OCI-LY7 (cell line): ENCODE results near the gene PHF23. TPM values are rescaled to one million over a fixed set of nuclear protein-coding genes. Genes with fewer than 3 reads are reported as not detected.

Experiments used
- BruUV-seq: library from RNA; stranded (reverse); fragments of 400-500 nt; replicated peaks from 2 replicates; lab custom pipeline; 2021; lab: Mats Ljungman, UMichigan
- CTCF ChIA-PET: fragments of 300-600 bp; sonication (Branson Sonifier 250); formaldehyde crosslinking; loops from one replicate; lab custom pipeline; 2022; ENCODE audit warnings: antibody characterized with exemption; ENCODE audit not compliant: unreplicated experiment; lab: Charles Lee
- POLR2A ChIA-PET: fragments of 300-600 bp; sonication (Branson Sonifier 250); formaldehyde crosslinking; loops from one replicate; lab custom pipeline; 2022; ENCODE audit warnings: antibody characterized with exemption; lab: Charles Lee
- DNase-seq: peaks from one replicate; pipeline ENCODE4 v3.0.0-alpha.2; 2015; ENCODE audit warnings: low spot score
- H2AFZ ChIP-seq: fragments of 200-600 bp; sonication (generic), shearing (Covaris generic); 2 replicates; pipeline ENCODE4 v1.6.1; 2014; ENCODE audit warnings: mild to moderate bottlenecking, antibody characterized with exemption, low read length, moderate library complexity
- H3K27ac ChIP-seq: fragments of 200-600 bp; sonication (generic); 2 replicates; pipeline ENCODE4 v1.5.1; 2014; ENCODE audit warnings: mixed run types, low read depth, mild to moderate bottlenecking, moderate library complexity, low read length, inconsistent platforms; ENCODE audit not compliant: poor library complexity, severe bottlenecking
- H3K36me3 ChIP-seq: fragments of 200-600 bp; sonication (generic); 2 replicates; pipeline ENCODE4 v1.6.1; 2014; ENCODE audit warnings: mild to moderate bottlenecking, antibody characterized with exemption, low read length, moderate library complexity, mixed read lengths; ENCODE audit not compliant: insufficient read depth
- H3K4me1 ChIP-seq: fragments of 200-600 bp; sonication (generic); 2 replicates; pipeline ENCODE4 v1.5.1; 2014; ENCODE audit warnings: mild to moderate bottlenecking, low read length; ENCODE audit not compliant: insufficient read depth, poor library complexity, severe bottlenecking
- H3K4me2 ChIP-seq: fragments of 200-600 bp; sonication (generic); 2 replicates; pipeline ENCODE4 v1.6.1; 2014; ENCODE audit warnings: mild to moderate bottlenecking, low read length
- H3K4me3 ChIP-seq: fragments of 200-600 bp; sonication (generic); 2 replicates; pipeline ENCODE4 v1.5.1; 2014; ENCODE audit warnings: mild to moderate bottlenecking, low read depth, low read length; ENCODE audit not compliant: poor library complexity, severe bottlenecking
- H3K79me2 ChIP-seq: fragments of 200-600 bp; sonication (generic); 2 replicates; pipeline ENCODE4 v1.6.1; 2016; ENCODE audit warnings: low read depth, mild to moderate bottlenecking, low read length, moderate library complexity, mixed read lengths; ENCODE audit not compliant: insufficient read depth
- H3K9me2 ChIP-seq: fragments of 200-600 bp; sonication (generic); 2 replicates; pipeline ENCODE4 v1.6.1; 2016; ENCODE audit warnings: mild to moderate bottlenecking, low read length, mixed read lengths; ENCODE audit not compliant: insufficient read depth
- H3K9me3 ChIP-seq: fragments of 200-600 bp; sonication (generic); 2 replicates; pipeline ENCODE4 v1.6.1; 2014; ENCODE audit warnings: mild to moderate bottlenecking, mixed run types, low read length, mixed read lengths
- H4K20me1 ChIP-seq: fragments of 200-600 bp; sonication (generic); 2 replicates; pipeline ENCODE4 v1.6.1; 2014; ENCODE audit warnings: mild to moderate bottlenecking, antibody characterized with exemption, low read length, moderate library complexity, mixed read lengths; ENCODE audit not compliant: insufficient read depth
- CTCF ChIP-seq: fragments of 200-600 bp; sonication (generic); conservative IDR thresholded peaks from 2 replicates; pipeline ENCODE4 v1.5.1; 2014; ENCODE audit warnings: mild to moderate bottlenecking, antibody characterized with exemption, low read length, moderate library complexity, mixed read lengths
- EZH2phosphoT487 ChIP-seq: fragments of 200-600 bp; sonication (generic); IDR thresholded peaks from 2 replicates; pipeline ENCODE4 v1.6.1; 2018; ENCODE audit warnings: low read depth, borderline replicate concordance, mild to moderate bottlenecking, mixed run types, antibody characterized with exemption, low read length, moderate library complexity, mixed read lengths
- intact Hi-C: fragments of 100-400 bp; cut with micrococcal nuclease; formaldehyde crosslinking; loops from one replicate; pipeline ENCODE4 v1.10.0; 2022; ENCODE audit not compliant: unreplicated experiment
- total RNA-seq, 2 experiments: library from RNA; depleted of rRNA in 1 of 2; stranded (reverse); fragments of >200 nt in 1 of 2; shearing (Covaris generic) in 1 of 2; gene quantifications; 2 replicates each; pipeline ENCODE4 v1.2.3, GENCODE V29; 2014 to 2022

Gene PHF23
- total RNA-seq, 2 experiments from 2014 or later, result 43.3 to 47.7 TPM

GRCh38 chr17:7219812-7220592, 19.3 kb downstream of the PHF23 start, which contains the start of the genes ACADVL and DLG4:
Gene ACADVL (plus strand): TSS chr17:7219938. CDS start chr17:7219985, 47 bp downstream.
Gene DLG4 (minus strand): TSS chr17:7219836.
- Histone ChIP-seq H3K4me3 (peak within 1 kb of the TSS; percentile 78), H3K4me2 (peak within 1 kb of the TSS; percentile 91), H2AFZ (peak within 1 kb of the TSS; percentile 26; the same call in 1 of the 2 replicates), H4K20me1 (no peaks in the 10 kb centered on the region), H3K36me3 (peaks cover 42% of the 10 kb centered on the region), H3K27ac (peak within 1 kb of the TSS; percentile 71), H3K4me1 (peaks cover 51% of the 10 kb centered on the region), H3K79me2 (peaks cover 13% of the 10 kb centered on the region), H3K9me3 (no peaks in the 10 kb centered on the region), H3K9me2 (no peaks in the 10 kb centered on the region)
- TF ChIP-seq EZH2phosphoT487 (no peak), CTCF (no peak)
- DNase-seq, result peak; percentile 81
- CTCF ChIA-PET, result interaction anchor here (1.4 to 2.1 kb wide), 2 partner anchors 14 to 118 kb away, joined by 6 to 7 read pairs; partner anchors contain the start of gene DVL2
- TSS peak; percentile 45 for BruUV-seq
- POLR2A ChIA-PET, result interaction anchor here (0.5 to 1.5 kb wide), 3 partner anchors 22 to 100 kb away, joined by 3 to 4 read pairs (median 4); partner anchors contain the start of gene GABARAP
- intact Hi-C loops, result loop anchor here (2.0 kb wide), 1 partner anchor 77 kb away; no protein-coding TSS in a partner anchor

- ChIA-PET POLR2A (interaction anchor here (0.5 to 1.5 kb wide), 3 partner anchors 23 to 535 kb away, joined by 3 to 4 read pairs (median 3); partner anchors contain the start of gene GABARAP), CTCF (interaction anchor here (0.6 kb wide), 1 partner anchor 90 kb away, joined by 3 read pairs; no protein-coding TSS in a partner anchor)
- Histone ChIP-seq H3K4me2 (peak overlapping the region; percentile 91), H3K36me3 (peaks cover 37% of the 10 kb centered on the region), H3K4me3 (peak overlapping the region; percentile 78), H3K4me1 (peaks cover 56% of the 10 kb centered on the region), H3K27ac (peak overlapping the region; percentile 71), H2AFZ (peak overlapping the region; percentile 26; the same call in 1 of the 2 replicates), H3K9me2 (no peaks in the 10 kb centered on the region), H4K20me1 (no peaks in the 10 kb centered on the region), H3K9me3 (no peaks in the 10 kb centered on the region), H3K79me2 (peaks cover 13% of the 10 kb centered on the region)
- intact Hi-C loops, result no loop called here
- TF ChIP-seq EZH2phosphoT487 (no peak), CTCF (no peak)
- no peak for DNase-seq
- BruUV-seq, result no TSS peak
Observed at GRCh38 chr17:7219229-7219811, 19.9 kb downstream of the PHF23 start.
